Upper lobe of left lung (tissue), 6 donors: ENCODE measurements around the gene LYRM1. TPM values are rescaled to one million over a fixed set of nuclear protein-coding genes. Genes with fewer than 3 reads are reported as not detected.
A peak's percentile ranks its signal among the peaks of the same experiment; 100 is the strongest.

Experiments
- ATAC-seq, 2 donors: fragments of 200-7000 bp; cut with Tn5 transposase; one replicate each; pipeline ENCODE4 v1.9.1; 2022; ENCODE audit warnings: mild to moderate bottlenecking in 2 of 2, moderate library complexity in 2 of 2; ENCODE audit not compliant: low FRiP score in 2 of 2
- DNase-seq, 2 donors: peaks; one replicate each; pipeline ENCODE4 v3.0.0-alpha.2; 2019 to 2020
- H3K27ac ChIP-seq, 4 donors: fragments of 200-600 bp; sonication (generic); one replicate each; pipeline ENCODE4 v1.5.1; 2016 to 2019
- H3K27me3 ChIP-seq, 4 donors: fragments of 200-600 bp; sonication (generic); one replicate each; pipeline ENCODE4 v1.5.1; 2017 to 2019
- H3K36me3 ChIP-seq, 4 donors: fragments of 200-600 bp; sonication (generic); one replicate each; pipeline ENCODE4 v1.5.1; 2016 to 2019
- H3K4me1 ChIP-seq, 4 donors: fragments of 200-600 bp; sonication (generic); one replicate each; pipeline ENCODE4 v1.5.1; 2018 to 2019
- H3K4me3 ChIP-seq, 4 donors: fragments of 200-600 bp; sonication (generic); one replicate each; pipeline ENCODE4 v1.5.1; 2017 to 2019; ENCODE audit warnings: mild to moderate bottlenecking in 2 of 4, moderate library complexity in 1 of 4
- H3K9me3 ChIP-seq, 4 donors: fragments of 200-600 bp; sonication (generic); one replicate each; pipeline ENCODE4 v1.5.1; 2018 to 2019
- EP300 ChIP-seq, 4 donors: sonication (generic); formaldehyde crosslinking; IDR thresholded peaks; one replicate each; pipeline ENCODE4 v1.5.1; 2017; ENCODE audit warnings: antibody characterized with exemption in 4 of 4, control low read depth in 2 of 4
- POLR2A ChIP-seq, 4 donors: fragments of 450-650 bp; IDR thresholded peaks; one replicate each; pipeline ENCODE4 v1.5.1; 2016 to 2017; ENCODE audit warnings: antibody characterized with exemption in 4 of 4, mild to moderate bottlenecking in 2 of 4
- POLR2AphosphoS5 ChIP-seq, 2 donors: sonication (generic); formaldehyde crosslinking; IDR thresholded peaks; one replicate each; pipeline ENCODE4 v1.5.1; 2017; ENCODE audit warnings: antibody characterized with exemption in 2 of 2
- WGBS, 2 donors: methylation state at CpG; one replicate each; pipeline ENCODE4 v1.1.5; 2017 to 2018; 5-methylcytosine and 5-hydroxymethylcytosine counted together
- total RNA-seq, 6 donors: library from RNA; depleted of rRNA in 4 of 6; stranded (reverse); fragments of >200 nt in 4 of 6; gene quantifications; one replicate each; pipeline versions ENCODE4 v1.1.0 to v1.2.1, GENCODE V29; 2016 to 2021
- TF ChIP-seq, protein P1 (sequence below), 6 experiments: fragments of 450-650 bp in 4 of 6; fragments of 200-600 bp in 2 of 6; sonication (generic) in 2 of 6; IDR thresholded peaks; one replicate each; pipeline ENCODE4 v1.5.1; 2016 to 2019; ENCODE audit warnings: antibody characterized with exemption in 6 of 6
- donor health status: DM: no; HTN: no; CAD: no; lungs with moderate emphysema.
- donor health status: DM: no; HTN: yes; CAD: no; lungs with severe emphysema.

LYRM1 gene, protein sequence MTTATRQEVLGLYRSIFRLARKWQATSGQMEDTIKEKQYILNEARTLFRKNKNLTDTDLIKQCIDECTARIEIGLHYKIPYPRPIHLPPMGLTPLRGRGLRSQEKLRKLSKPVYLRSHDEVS
- 10 to 100 TPM in 5 of 6 donors, 1 to 10 TPM in 1; 6.8 to 34.4 (median 22.3) TPM for total RNA-seq

DNA sequence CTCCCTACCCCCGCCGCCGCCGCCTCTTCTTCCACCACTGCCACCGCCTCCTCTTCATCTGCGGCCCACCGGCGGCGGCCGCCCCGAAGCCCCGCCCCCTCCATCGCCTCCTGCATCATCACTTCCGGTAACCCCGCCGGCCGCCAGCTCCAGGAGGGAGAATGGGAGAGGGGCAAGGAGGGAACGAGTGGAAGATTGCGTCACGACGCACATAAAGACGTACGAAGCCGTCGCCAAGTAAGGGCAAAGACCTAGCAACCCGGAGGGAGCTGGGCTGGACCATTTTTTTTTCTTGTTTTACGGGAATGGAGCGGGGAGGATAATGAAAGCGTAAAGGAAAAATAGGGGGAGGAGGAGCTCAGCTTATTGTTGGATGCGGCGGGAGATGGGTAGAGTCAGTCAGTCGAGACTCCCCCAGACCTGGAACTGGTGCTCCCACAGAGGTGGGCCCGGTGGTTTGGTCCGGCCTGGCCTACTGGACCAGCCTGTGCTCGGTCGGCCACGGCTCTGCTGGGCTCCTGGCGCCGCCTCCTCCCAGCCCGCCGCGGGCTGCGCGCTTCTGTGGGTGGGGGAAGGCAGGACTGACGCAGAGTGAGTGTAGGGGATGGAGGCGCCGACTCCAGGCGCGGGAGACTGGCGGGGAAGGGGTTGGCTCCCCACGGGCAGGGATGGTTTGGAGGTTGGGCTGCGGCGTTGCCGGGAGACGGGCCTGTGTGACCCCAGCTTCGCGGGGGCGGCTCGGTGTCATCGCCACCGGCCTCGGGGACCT is at the start of gene LYRM1, which contains the start of gene DCUN1D3:
TSS of gene LYRM1 (plus strand) at position 473 of the 769 bp plus-strand sequence. CDS start 14,785 bp downstream, outside the sequence.
TSS of gene DCUN1D3 (minus strand) at position 60 of the 769 bp plus-strand sequence. CDS start 37,820 bp downstream, outside the sequence.
- Histone ChIP-seq H3K9me3 (no peaks in the 10 kb centered on the region), H3K27ac (peak within 1 kb of the TSS; percentile 95 to 99 (median 97)), H3K36me3 (peaks cover 0 to 15% (median 0%) of the 10 kb centered on the region in 4 donors), H3K27me3 (no peaks in the 10 kb centered on the region), H3K4me3 (peak within 1 kb of the TSS; percentile 53 to 91 (median 74)), H3K4me1 (peaks cover 51 to 70% (median 56%) of the 10 kb centered on the region in 4 donors)
- WGBS, 2 donors: 1% methylated on average over 34 to 53 of the region's 62 CpGs
- ATAC-seq: peak; percentile 92 to 95
- peak; percentile 97 to 98 for DNase-seq
- TF ChIP-seq, protein P1, sequence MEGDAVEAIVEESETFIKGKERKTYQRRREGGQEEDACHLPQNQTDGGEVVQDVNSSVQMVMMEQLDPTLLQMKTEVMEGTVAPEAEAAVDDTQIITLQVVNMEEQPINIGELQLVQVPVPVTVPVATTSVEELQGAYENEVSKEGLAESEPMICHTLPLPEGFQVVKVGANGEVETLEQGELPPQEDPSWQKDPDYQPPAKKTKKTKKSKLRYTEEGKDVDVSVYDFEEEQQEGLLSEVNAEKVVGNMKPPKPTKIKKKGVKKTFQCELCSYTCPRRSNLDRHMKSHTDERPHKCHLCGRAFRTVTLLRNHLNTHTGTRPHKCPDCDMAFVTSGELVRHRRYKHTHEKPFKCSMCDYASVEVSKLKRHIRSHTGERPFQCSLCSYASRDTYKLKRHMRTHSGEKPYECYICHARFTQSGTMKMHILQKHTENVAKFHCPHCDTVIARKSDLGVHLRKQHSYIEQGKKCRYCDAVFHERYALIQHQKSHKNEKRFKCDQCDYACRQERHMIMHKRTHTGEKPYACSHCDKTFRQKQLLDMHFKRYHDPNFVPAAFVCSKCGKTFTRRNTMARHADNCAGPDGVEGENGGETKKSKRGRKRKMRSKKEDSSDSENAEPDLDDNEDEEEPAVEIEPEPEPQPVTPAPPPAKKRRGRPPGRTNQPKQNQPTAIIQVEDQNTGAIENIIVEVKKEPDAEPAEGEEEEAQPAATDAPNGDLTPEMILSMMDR (IDR thresholded peaks at IDR 0.05): peak in 2 of 6 experiments; percentile 6 to 14
- TF ChIP-seq POLR2A (IDR thresholded peaks at IDR 0.05) (peak; percentile 10 to 94 (median 83)), EP300 (IDR thresholded peaks at IDR 0.05) (peak in 1 of 4 donors; percentile 64), POLR2AphosphoS5 (IDR thresholded peaks at IDR 0.05) (peak; percentile 83 to 89)

DNA sequence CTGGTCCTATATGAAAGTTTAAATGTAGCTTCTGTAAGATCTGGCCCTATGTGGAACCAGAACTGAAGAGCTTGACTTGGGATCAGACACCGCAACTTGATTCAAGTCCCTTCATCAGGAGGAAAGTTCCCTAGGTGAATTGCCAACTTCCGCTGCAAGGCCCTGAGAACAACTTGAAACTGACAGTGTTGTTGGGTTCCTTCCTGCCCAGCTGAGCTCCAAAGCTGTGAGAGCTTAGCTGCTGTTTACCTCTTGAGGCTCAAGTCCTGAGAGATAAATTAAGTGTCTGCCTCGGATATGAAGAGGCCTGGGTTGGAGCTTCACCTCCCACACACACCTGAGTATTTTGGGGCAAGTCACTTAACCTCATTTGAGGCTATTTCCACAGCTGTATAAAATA is 49.6 kb upstream of the LYRM1 start:
- Histone ChIP-seq H3K27ac (peak overlapping the region; percentile 58 to 88 (median 68)), H3K36me3 (peaks cover 0 to 9% (median 3%) of the 10 kb centered on the region in 4 donors), H3K4me3 (no peak overlapping the region), H3K9me3 (no peaks in the 10 kb centered on the region), H3K27me3 (no peaks in the 10 kb centered on the region), H3K4me1 (peaks cover 38 to 54% (median 49%) of the 10 kb centered on the region in 4 donors)
- peak in 1 of 2 donors; percentile 53 for DNase-seq
- no peak for TF ChIP-seq EP300 (IDR thresholded peaks at IDR 0.05)
- no peak for TF ChIP-seq POLR2A (IDR thresholded peaks at IDR 0.05)
- TF ChIP-seq, protein P1 (IDR thresholded peaks at IDR 0.05): no peak
- TF ChIP-seq POLR2AphosphoS5 (IDR thresholded peaks at IDR 0.05): peak in 1 of 2 donors; percentile 12
- peak; percentile 2 to 6 for ATAC-seq
- 39 to 48% methylated on average over 3 of the region's 3 CpGs for WGBS, 2 donors

DNA sequence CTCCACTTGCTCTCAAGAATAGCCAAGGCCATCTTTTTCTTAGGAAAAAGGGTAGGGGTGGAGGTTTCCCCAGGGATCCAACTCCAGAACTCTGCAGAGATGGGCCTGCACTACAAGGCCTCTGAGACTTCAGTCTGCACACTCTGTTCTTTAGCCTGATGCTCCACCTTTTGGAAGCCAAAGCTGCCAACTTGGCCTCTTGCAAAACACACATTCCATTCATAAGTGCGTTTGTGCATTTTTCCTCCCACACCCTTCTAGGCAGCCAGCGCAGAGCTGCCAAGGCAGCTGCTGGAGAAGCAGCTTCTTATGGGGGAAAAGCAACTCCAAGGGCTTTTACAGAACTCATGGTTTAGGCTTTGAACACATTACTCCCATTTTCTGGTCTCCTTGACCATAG is 49.0 kb upstream of the LYRM1 start:
- 33% methylated on average over 2 of the region's 2 CpGs; no CpG with 5 or more reads in 1 of the 2 donors for WGBS, 2 donors
- DNase-seq: peak in 1 of 2 donors; percentile 82
- peak overlapping the region; percentile 58 to 88 (median 68) for H3K27ac ChIP-seq
- H3K36me3 ChIP-seq: peaks cover 0 to 9% (median 3%) of the 10 kb centered on the region in 4 donors
- H3K4me3 ChIP-seq: no peak overlapping the region
- no peaks in the 10 kb centered on the region for H3K9me3 ChIP-seq
- peak; percentile 89 to 93 for ATAC-seq
- peaks cover 38 to 55% (median 50%) of the 10 kb centered on the region in 4 donors for H3K4me1 ChIP-seq
- TF ChIP-seq POLR2AphosphoS5 (IDR thresholded peaks at IDR 0.05) (peak; percentile 79 to 84), POLR2A (IDR thresholded peaks at IDR 0.05) (peak in 1 of 4 donors; percentile 45), EP300 (IDR thresholded peaks at IDR 0.05) (peak in 3 of 4 donors; percentile 7 to 86 (median 66))
- TF ChIP-seq, protein P1 (IDR thresholded peaks at IDR 0.05): no peak
- H3K27me3 ChIP-seq: no peaks in the 10 kb centered on the region

DNA sequence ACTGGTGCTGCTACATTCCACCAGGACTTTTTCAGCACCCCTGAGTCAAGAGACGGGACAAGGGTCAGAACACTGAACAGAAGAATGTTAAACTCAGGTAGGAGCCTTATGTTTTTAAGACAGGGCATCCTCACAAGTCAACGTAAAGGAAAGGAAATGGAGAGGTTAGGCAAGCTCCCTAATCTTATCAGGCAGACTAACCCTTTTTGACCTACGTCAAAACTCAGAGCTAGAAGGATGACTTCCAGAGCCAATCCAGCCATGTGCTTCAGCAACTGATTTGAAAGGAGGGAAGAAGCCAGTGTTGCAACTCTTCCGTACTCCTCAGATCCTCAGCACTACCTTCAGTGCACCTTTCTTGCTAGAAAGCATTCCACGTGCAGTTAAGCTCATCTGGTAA is 47.4 kb upstream of the LYRM1 start:
- 67 to 82% methylated on average over 5 of the region's 5 CpGs for WGBS, 2 donors
- peaks cover 38 to 65% (median 59%) of the 10 kb centered on the region in 4 donors for H3K4me1 ChIP-seq
- no peaks in the 10 kb centered on the region for H3K9me3 ChIP-seq
- DNase-seq (no peak), ATAC-seq (no peak)
- TF ChIP-seq POLR2A (IDR thresholded peaks at IDR 0.05): no peak
- TF ChIP-seq, protein P1 (IDR thresholded peaks at IDR 0.05): no peak
- TF ChIP-seq POLR2AphosphoS5 (IDR thresholded peaks at IDR 0.05): no peak
- no peak for TF ChIP-seq EP300 (IDR thresholded peaks at IDR 0.05)
- H3K27me3 ChIP-seq: no peaks in the 10 kb centered on the region
- peak overlapping the region in 2 of 4 donors; percentile 9 to 88 for H3K27ac ChIP-seq
- no peak overlapping the region for H3K4me3 ChIP-seq
- peaks cover 0 to 14% (median 3%) of the 10 kb centered on the region in 4 donors for H3K36me3 ChIP-seq
